Esophagus mucosa (tissue), 1 donor: Measurements from ENCODE around the gene MRRF. TPM values are rescaled to one million over a fixed set of nuclear protein-coding genes. Genes with fewer than 3 reads are reported as not detected.
"Not testable (repeated sequence)": the region's sequence is repeated elsewhere in the genome, so short reads cannot be mapped to it uniquely, and the experiment has no call there.

Experiments
- ATAC-seq: fragments of 200-7000 bp; cut with Tn5 transposase; one replicate; pipeline ENCODE4 v1.9.1; 2020
- total RNA-seq: library from RNA; stranded (reverse); gene quantifications from one replicate; pipeline ENCODE4 v1.2.4, GENCODE V29; 2023
- donor health status: DM: yes; HTN: yes; CAD: no.

MRRF gene
- total RNA-seq, 1 donor from 2014 or later, result 36.5 TPM

DNA sequence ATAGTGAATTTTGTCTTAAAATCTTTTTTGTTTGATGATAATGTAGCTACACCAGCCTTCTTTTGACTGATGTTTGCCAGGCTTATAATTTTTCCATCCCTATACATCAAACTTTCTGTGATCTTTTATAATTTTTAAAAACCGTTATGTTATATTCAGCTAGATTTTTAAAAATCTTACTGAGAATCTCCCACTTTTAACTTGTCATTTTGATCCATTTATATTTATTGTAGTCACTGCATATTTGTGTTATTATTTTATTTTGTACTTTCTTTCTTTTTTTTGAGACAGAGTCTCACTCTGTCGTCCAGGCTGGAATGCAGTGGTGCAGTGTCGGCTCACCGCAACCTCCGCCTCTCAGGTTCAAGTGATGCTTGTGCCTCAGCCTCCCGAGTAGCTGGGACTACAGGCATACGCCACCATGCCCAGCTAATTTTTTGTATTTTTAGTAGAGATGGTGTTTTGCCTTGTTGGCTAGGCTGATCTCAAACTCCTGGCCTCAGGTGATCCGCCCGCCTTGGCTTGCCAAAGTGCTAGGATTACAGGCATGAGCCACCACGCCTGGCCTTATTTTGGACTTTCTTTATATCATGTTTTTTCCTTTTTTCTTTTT lies 12.7 kb downstream of the MRRF start:
- ATAC-seq, result no peak

DNA sequence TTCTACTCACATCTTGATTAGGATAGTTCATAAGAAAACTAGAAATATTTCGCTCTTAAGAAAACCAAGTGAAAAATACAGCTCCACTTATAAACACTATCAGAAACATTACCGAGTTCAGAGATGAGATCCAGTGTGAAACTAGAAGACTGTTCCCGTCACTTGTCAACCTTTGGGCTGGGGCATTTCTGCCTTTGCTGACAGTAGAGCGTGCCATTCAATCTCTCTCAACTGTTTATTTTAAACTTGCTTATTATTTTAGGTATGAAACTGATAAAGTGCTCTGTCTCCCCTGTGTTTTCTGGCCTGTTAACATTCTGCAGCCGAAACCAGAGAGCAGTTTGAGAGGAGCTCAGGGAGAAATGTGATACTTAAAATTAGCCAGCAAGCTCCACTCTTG lies 16.7 kb downstream of the MRRF start:
- no peak for ATAC-seq

DNA sequence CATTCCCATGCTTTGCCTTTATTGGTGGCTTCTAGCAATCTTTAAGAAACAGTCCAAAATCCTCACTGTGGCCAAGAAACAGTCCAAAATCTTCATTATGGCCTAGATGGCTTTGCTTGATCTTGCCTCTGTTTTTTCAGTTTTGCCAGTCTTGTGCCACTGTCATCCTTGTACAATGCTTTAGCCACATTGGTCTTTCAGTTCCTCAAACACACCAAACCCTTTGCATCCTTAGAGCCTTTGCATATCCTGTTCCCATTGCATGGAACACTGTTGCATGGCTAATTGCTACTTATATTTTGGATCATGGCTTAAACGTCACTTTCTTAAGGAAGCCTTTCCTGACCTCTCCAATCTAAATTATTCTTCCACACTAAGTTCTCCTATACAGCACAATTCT lies 22.1 kb downstream of the MRRF start:
- no peak for ATAC-seq

DNA sequence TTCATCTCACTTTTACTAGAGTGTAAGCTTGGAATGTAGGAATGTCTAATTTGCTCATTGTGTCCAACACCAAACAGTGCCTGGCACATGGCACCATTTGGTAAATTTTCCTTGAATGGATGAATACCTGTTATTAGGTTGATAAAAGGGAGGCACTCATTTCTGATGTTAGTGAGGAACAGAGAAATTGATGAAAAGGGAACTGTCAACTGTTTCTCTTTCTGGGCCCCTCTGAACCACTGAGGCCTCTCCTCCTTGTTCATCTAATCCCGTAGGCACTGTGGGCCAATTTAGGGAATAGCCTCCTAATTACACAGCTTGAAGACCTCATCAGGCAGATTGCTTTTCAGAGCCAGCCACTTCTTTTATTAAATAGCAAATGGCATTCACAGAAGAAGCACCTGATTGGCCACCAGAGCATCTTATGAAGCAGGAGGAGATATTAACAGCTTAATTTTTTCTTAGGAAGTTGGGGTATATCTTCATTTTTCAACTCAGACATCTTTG lies 22.6 kb downstream of the MRRF start:
- ATAC-seq, result no peak

DNA sequence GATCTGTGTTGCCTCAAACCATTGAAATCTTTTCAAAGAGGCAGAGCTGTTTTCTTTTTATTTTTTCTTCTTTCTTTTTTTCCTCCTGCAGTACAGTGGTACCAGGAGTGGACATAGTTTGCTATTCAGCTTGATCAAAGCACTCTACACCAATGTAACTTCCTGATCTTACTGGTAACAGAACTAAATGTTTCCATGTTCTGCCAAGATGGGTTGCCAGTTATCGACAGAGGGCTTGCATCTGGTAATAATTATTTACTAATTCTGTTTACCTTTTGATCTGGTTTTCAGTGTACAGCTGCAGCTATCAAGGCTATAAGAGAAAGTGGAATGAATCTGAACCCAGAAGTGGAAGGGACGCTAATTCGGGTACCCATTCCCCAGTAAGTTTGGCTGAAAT lies 26.8 kb downstream of the MRRF start:
- no peak for ATAC-seq

DNA sequence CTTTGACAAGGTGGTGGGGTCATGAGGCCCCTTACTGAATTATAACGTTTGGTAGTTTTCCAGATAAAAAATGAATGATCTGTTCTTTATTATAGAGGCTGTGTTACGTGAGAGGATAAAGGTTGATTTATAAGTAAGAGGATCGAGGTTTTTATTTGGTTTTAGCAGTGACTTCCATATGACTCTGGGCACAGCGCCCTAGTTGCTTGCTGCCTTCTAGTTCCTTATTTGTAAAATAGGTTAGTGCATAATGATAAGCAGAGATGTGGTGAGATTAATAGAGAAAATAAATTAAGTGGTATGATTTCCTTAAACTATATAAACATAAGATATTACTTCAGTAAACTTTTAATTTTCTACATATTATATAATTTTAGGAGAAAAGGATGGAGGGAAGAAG lies 29.8 kb downstream of the MRRF start:
- no peak for ATAC-seq

DNA sequence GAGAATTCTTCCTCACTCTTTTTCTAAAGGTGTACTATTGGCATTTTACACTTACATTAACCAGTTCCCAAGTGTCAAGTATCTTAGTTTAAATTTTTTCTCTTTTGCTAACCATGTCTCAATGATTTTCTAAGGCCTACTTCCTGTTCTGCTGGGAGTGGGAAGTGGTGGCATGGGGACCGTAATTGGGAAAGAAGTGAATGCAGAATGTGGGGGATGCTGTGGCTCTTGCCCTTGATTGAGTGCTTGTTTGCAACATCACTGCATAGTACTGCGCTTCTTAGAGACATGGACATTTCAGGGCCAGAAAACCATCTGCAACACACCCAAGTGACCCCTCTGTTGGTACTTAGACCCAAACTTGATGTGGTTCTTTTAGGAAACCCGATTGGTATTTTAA lies 32.8 kb downstream of the MRRF start:
- no peak for ATAC-seq

DNA sequence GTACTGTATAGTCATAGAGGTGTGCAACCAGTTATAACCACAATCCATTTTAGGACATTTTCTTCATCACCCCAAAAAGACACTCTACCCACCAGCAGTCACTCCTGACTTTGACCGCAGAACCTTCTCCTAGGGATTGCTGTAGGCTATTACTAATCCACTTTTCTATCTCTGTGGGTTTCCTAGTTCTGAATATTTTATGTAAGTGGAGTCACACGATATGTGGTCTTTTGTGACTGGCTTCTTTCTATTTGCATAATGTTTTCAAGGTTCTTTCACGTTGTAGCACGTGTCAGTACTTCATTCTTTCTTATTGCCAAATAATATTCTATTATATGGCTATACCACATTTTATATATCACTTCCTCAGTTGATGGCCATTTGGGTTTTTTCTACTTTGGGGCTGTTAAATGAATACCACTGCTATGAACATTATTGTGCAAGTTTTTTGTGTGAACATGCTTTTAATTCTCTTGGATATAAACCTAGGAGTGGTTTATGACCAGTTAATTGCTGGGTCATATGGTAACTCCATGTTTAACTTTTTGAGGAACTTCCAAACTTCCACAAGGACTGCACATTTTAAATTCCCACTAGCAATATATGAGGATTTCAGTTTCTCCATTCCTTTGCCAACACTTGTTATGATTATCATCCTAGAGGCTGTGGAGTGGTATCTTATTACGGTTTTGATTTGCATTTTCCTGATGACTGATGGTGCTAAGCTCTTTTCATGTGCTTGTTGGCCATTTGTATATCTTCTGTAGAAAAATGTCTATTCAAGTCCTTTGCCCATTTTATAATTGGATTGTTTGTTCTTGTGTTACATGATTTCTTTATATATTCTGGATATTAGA lies 37.8 kb downstream of the MRRF start:
- ATAC-seq, result no peak

DNA sequence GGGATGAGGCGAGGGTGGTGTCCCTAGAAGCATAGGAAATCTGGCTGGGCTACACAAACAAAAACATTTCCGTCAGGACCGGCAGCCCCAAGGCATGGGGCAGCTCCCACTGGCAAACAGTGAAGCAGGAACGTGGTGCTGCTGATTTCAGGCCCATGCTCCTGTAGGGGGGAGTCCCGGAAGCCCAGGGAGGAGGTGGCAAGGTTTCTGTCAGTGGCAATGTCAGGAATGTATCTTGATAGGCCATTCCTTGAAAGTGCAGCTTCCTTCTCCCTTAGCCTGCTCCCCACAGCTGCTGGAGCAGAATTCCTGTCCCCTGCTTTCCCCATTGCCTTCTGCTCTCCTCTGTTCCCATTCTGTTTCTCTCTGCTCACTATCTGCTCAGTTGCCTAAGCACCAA lies 42.4 kb downstream of the MRRF start:
- ATAC-seq, result peak; percentile 35

DNA sequence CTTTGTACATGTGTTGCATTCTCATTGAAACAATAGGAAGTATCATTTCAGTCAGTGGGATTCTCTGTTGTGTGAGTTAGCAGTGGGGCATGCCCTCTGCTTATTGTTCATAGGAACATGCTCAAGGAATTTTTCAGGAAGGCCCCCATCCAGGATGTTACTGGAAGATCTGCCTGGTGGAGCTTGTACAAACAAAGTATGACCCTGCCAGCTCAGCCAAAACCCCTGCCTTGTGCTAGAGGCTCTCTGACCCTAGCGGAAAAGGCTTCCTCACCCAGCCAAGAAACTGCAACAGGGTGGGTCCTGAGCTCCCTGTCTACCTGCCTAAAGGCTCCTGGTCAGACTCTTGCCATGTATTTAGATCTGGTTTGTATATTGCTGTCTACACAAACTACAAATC lies 43.2 kb downstream of the MRRF start:
- peak; percentile 39 for ATAC-seq

DNA sequence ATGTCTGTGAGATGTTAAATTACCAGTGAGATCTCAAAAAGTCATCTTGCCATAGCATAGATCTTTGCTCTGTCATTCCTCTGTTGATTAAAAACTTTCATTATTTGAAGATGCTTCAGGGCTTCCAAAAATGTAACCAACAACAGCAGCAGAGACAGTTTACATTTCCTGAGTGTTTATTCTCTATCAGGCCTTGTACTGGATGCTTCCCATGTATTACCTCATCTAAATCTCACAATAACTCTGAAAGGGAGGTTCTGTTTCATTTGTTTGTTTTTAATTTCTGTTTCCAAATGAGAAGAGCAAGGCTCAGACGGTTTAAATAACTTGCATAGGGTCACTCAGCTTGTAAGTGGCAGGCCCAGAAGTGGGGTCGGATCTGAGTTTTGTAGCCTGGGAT lies 45.2 kb downstream of the MRRF start:
- ATAC-seq, result no peak

DNA sequence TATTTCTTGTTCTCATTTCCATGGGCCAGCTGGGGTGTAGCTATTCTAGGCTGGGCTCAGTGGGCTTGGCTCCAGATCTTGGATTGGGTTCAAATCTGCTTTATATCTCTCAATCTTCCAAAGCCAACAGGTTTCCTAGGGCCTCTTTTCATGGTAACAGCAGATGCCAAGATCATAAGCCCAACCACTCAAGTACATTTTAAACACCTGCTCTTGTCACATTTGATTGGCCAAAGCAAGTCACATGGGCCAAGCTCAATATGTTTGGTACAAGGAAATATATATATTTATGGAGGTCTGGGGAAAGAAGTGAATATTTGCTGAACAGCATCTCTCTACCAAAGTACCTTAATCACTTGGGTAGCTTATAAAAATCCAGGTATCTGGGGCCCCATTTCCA lies 49.5 kb downstream of the MRRF start:
- no peak for ATAC-seq

DNA sequence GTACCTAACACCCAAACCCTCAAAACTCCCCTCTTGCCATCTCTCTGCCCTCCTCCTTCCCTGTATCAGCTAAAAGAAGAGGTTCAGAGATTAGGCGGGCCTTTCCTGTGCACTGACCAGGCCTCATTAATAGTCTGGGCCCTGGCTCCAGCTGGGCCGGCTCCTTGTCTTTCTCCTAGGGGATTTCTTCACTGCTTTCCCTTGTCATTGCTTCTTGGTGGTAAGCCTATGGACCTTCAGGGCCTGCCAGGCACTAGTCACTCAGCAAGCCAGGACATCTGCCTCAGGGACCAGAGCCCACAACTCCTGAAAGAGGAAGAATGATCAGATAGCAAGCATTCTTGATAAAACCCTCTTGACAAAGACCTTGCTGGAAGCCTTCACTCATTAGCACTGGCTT lies 50.9 kb downstream of the MRRF start:
- no peak for ATAC-seq

DNA sequence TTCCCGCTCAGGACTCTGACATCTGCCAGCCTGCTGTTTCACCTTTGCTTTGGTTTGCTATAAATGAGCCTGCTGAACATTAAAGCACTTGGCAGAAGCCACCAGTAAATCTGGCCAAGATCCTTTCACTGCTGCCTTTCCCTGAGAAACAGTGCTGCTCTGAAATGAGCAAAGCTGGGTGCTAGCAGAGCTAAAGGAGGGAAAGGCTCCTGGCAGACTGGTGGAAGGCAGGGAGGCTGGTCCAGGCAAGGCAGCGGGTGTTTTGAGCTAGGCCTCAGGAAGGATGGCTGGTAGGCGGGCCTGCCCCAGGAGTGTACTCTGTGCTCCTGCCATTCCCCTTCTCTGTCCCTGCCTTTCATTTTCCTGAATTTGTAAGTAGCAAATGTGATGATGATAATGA lies 53.6 kb downstream of the MRRF start:
- no peak for ATAC-seq

DNA sequence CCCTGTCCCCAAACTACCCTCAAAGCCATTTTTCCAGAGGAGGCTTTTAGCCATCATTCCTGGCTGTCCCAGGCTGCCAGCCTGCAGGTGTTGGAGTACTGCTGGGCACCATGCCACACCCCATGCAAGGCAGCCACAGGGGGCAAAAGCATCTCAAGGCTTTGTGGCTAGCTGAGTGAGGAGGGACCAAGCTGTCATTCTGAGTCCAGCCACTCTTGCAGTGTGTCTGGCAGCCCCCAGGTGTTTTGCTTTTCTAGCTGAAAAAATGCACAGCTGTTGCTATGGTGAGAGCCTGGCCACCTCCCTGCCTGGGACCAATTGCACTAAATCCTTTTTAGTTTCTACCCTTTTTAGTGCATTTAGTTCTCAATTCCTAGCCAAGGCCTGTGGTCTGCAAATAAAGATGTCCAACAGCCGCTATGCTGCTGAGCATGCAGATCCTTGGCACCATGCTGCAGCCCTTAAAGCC lies 55.8 kb downstream of the MRRF start:
- ATAC-seq, result no peak

DNA sequence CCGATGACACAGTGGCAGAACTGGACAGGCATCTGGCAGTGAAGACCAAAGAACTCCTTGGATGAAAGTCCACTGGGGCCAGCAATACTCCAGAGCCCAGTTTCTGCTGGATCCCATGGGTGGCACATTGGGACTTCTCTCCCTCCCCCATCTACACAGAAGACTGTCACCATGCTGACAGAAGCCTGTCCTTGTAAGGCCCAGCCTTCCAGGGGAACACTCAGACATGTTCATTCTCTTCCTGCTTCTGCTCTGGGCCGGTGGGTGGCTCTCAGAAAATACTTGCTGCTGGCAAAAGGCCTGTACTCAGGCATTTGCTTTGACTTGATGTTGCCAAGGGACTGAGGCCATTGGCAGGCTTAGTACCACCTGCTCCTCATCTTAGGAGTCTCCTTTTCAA lies 57.9 kb downstream of the MRRF start:
- no peak for ATAC-seq

DNA sequence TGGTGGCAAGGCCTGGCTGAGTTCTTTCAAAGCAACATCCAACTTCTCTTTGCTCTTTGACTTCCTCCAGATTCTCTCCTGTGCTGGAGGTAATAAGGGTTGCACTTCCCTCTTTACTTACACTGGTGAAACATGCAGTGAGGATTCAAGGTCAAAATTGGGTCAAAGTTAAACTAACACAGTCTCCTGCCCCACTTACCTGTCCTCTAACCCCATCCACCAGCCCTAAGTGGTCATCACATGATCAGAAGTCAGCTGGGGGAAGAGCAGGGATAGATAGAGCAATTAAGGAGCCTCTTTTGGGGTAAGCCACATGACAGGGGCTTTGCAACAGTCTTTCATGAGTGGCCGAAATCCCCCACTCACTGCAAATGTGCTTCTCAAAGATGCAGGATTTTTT lies 60.0 kb downstream of the MRRF start:
- not testable (repeated sequence) for ATAC-seq

DNA sequence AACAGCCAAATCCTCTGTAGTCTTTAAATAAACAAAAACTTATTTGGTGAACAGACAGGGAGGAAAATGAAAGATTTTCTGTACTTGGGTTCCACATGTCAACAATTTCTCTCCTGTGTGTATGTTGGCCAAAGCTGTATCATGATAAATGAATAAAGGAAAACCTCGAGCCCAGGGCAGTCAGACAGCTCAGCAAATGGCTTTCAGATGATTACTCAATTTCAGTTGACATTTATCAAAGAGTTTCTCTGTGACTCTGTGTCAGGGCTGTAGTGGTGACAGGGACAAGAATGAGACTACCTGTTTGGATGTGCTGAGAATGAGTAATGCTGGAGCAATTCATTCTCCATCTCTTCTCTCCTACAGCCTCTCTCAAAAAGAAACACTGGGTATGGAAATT lies 60.4 kb downstream of the MRRF start:
- ATAC-seq, result peak; percentile 39

DNA sequence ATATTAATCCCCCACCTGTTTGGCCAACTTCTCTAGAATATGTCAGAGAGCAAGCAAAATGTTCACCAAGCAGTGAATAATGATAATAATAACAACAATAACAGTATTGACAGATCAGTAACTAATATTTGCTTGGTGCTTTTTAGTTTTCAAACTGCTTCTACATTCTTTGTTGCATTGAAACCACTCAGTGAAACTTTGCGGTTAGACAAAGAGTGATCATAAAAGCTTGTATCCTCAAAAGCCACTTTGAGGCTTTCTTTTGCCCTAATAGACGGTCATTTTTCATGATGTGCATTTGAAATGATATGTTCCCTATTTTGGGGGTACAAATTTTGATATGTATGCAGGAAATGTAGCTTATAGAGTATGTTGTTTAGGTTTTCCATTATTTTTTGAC lies 62.5 kb downstream of the MRRF start:
- ATAC-seq, result no peak

DNA sequence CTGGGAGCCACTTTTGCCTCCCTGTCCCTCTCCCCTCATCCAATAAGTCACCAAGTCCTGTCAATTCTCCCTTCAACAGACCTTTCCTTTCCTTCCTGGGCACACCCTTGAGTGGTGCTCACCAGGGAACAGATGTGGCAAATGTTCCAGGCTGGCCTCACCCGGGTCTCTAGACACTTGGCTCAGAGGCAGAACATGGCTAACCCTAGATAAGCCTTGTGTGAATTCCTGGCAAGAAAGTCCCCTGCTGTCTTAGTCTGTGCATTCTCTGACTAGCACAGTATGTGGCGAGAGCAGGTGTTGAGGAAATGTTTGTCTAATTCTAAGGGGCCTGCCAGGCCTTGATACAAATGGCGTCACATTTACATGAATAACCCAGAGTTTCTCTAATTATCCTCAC lies 64.9 kb downstream of the MRRF start:
- ATAC-seq, result no peak

DNA sequence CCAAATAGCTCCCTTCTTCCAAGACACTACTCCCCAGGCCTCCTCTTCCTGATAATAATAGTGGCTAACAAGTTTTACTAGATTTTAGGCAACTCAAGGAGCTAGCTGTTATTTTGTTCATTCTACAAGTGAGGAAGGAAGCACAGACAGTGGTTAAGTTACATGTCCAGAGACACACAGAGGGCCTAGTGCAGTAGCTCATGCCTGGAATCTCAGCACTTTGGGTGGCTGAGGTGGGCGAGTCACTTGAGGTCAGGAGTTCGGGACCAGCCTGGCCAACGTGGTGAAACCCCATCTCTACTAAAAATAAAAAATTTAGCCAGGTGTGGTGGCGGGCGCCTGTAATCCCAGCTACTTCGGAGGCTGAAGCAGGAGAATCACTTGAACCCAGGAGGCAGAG lies 65.8 kb downstream of the MRRF start:
- not testable (repeated sequence) for ATAC-seq

DNA sequence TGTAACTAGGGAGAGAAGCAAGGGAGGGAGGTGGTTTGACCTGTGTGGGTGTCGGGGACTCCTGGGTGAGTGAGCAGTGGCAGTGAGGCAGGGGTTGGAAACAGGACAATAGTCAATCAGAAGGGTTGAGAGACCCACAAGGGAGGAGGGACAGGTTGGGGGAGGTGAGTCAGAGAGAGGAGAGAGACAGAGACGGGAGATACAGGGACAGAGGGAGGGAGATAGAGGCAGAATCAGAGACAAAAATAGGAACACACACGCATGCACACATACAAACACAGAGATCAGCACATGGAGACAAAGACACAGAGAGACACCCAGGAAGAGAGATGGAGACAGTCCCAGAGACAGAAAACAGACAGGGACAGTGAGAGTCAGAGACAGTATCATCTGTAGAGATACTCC lies 66.8 kb downstream of the MRRF start:
- ATAC-seq, result no peak

DNA sequence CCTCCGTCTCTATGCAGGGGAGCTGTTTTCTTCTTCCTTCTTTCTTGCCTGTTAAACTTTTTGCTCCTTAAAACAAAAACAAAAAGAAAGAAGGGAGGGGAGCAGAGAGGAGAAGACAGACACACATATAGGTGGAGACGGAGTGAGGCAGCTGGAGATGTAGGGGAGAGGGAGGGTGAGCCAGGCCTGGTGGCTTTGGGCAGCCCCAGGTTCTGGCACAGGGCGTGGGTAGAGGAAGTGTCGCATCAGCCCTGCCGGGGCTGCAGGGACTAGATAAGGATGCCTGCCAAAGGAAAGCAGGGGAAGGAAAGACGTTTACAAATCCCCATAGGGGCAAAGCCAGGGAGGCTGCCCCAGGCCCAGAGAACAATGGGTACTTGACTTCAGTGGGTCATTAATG lies 67.4 kb downstream of the MRRF start:
- peak; percentile 31 for ATAC-seq

DNA sequence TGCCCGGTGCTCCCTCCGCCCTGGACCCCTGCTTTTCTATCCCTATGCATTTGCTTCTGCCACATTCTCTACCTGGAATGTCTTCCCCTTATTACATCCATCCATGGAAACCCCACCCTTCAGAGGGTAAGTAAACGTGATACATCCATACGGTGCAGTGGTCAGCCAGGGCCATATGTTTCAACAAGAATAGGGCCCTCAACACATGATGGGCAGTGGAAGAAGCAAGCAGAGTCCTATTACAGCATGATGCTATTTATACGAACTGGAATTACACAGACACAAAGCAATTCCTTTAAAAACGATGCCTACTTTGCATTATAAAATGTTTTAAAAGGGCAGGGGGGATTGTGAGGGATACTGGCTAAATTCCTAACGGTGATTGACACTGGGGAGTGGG lies 68.0 kb downstream of the MRRF start:
- ATAC-seq, result no peak
